ENCODE data around the gene HMGB4.

The HMGB4 gene

GRCh38 chr1:33899746-33900145, 35.9 kb downstream of the HMGB4 start:
- no peak for DNase-seq

- DNase-seq = no peak
Observed at GRCh38 chr1:33902486-33903209, 38.8 kb downstream of the HMGB4 start.

GRCh38 chr1:33903210-33903589, 39.3 kb downstream of the HMGB4 start:
- DNase-seq = no peak

- no peak for DNase-seq
Observed at GRCh38 chr1:33905241-33905640, 41.4 kb downstream of the HMGB4 start.

- DNase-seq = no peak
Observed at GRCh38 chr1:33906156-33906555, 42.3 kb downstream of the HMGB4 start.

GRCh38 chr1:33908324-33908956, 44.6 kb downstream of the HMGB4 start:
- DNase-seq = no peak
